Thyroid gland (tissue), 4 donors: ENCODE results near the gene CTLA4. TPM values are rescaled to one million over a fixed set of nuclear protein-coding genes. Genes with fewer than 3 reads are reported as not detected.

Source experiments
- DNase-seq, 2 donors: peaks; one replicate each; pipeline ENCODE4 v3.0.0-alpha.2; 2019
- H3K27ac ChIP-seq, 3 donors: fragments of 200-600 bp; sonication (generic); 1 replicate in 2 of 3; 2 replicates in 1 of 3; pipeline ENCODE4 v1.5.1; 2016 to 2019; ENCODE audit warnings: mild to moderate bottlenecking in 1 of 3, moderate library complexity in 1 of 3
- H3K27me3 ChIP-seq: fragments of 200-600 bp; sonication (generic); one replicate; pipeline ENCODE4 v1.5.1; 2019
- H3K36me3 ChIP-seq, 2 donors: fragments of 200-600 bp; sonication (generic); one replicate each; pipeline ENCODE4 v1.5.1; 2016 to 2019
- H3K4me1 ChIP-seq, 2 donors: fragments of 200-600 bp; sonication (generic); one replicate each; pipeline ENCODE4 v1.5.1; 2017 to 2019
- H3K4me3 ChIP-seq, 3 donors: fragments of 200-600 bp; sonication (generic); replicated peaks in 1 of 3; 1 replicate in 2 of 3; 2 replicates in 1 of 3; pipeline ENCODE4 v1.5.1; 2016; ENCODE audit warnings: mild to moderate bottlenecking in 1 of 3
- H3K9me3 ChIP-seq: fragments of 200-600 bp; sonication (generic); one replicate; pipeline ENCODE4 v1.5.1; 2017
- POLR2A ChIP-seq, 2 donors: fragments of 450-650 bp; IDR thresholded peaks; one replicate each; pipeline ENCODE4 v1.6.1; 2017; ENCODE audit warnings: antibody characterized with exemption in 2 of 2, mild to moderate bottlenecking in 2 of 2, moderate library complexity in 1 of 2
- WGBS, 2 donors: methylation state at CpG; one replicate each; pipeline ENCODE4 v1.1.5; 2017; 5-methylcytosine and 5-hydroxymethylcytosine counted together
- intact Hi-C: fragments of 100-400 bp; cut with DNase I; formaldehyde crosslinking; loops from one replicate; pipeline ENCODE4 v1.15.1; 2023
- total RNA-seq, 4 donors: library from RNA; depleted of rRNA; stranded (reverse); fragments of >200 nt; gene quantifications; one replicate each; pipeline ENCODE4 v1.2.3, GENCODE V29; 2016
- TF ChIP-seq, protein P1 (sequence below), 6 experiments: fragments of 200-600 bp in 3 of 6; fragments of 450-650 bp in 3 of 6; sonication (generic) in 3 of 6; IDR thresholded peaks; one replicate each; pipeline ENCODE4 v1.5.1; 2016 to 2019; ENCODE audit warnings: antibody characterized with exemption in 6 of 6, mild to moderate bottlenecking in 2 of 6, inconsistent platforms in 1 of 6, moderate library complexity in 1 of 6

CTLA4 gene
- total RNA-seq, 4 donors from 2014 or later = 0.33 to 1.5 TPM; not detected in 2

DNA sequence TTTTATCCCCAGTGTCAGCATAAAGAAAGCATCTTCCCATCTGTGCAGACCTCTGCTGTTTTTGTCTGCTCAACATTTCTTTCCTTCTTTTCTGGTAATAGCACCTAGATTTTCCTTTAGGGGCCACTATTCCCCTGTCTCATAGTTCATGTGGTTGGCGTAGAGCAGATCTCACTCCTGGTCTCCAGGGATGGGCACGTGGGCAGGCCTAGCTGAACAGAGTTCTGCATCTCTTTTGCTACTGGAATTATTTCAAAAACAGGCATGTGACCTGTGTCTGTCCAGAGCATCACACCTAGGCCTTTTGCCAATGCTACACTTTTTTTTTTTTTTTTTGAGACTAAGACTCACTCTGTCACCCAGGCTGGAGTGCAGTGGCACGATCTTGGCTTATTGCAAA, 51.3 kb downstream of the CTLA4 start:
- Histone ChIP-seq H3K9me3 (no peaks in the 10 kb centered on the region), H3K27ac (no peak overlapping the region), H3K36me3 (no peaks in the 10 kb centered on the region), H3K4me1 (no peaks in the 10 kb centered on the region), H3K4me3 (no peak overlapping the region), H3K27me3 (no peaks in the 10 kb centered on the region)
- TF ChIP-seq, protein P1, sequence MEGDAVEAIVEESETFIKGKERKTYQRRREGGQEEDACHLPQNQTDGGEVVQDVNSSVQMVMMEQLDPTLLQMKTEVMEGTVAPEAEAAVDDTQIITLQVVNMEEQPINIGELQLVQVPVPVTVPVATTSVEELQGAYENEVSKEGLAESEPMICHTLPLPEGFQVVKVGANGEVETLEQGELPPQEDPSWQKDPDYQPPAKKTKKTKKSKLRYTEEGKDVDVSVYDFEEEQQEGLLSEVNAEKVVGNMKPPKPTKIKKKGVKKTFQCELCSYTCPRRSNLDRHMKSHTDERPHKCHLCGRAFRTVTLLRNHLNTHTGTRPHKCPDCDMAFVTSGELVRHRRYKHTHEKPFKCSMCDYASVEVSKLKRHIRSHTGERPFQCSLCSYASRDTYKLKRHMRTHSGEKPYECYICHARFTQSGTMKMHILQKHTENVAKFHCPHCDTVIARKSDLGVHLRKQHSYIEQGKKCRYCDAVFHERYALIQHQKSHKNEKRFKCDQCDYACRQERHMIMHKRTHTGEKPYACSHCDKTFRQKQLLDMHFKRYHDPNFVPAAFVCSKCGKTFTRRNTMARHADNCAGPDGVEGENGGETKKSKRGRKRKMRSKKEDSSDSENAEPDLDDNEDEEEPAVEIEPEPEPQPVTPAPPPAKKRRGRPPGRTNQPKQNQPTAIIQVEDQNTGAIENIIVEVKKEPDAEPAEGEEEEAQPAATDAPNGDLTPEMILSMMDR (IDR thresholded peaks at IDR 0.05) = no peak
- TF ChIP-seq POLR2A (IDR thresholded peaks at IDR 0.05) = no peak
- intact Hi-C loops = no loop called here
- DNase-seq = no peak
- 82 to 83% methylated on average over 3 of the region's 3 CpGs for WGBS, 2 donors

Other genes starting within 250 kb of the CTLA4 start
- 1 to 10 TPM in 1 of 4 donors, under 1 TPM in 3; 0.20 to 1.3 (median 0.51) TPM for gene CD28, start 161.1 kb upstream of the CTLA4 start, total RNA-seq
- 1 to 10 TPM in 2 of 4 donors, under 1 TPM in 1, not detected in 1; 0.59 to 1.2 (median 1.0) TPM for gene ICOS, start 69.0 kb downstream of the CTLA4 start, total RNA-seq